Measurements from ENCODE around the gene AMER2. TPM values are rescaled to one million over a fixed set of nuclear protein-coding genes. Genes with fewer than 3 reads are reported as not detected.

Gene AMER2
- total and polyA plus RNA-seq, 2 experiments from 2014 or later = 0.31 to 0.76 TPM

- peak overlapping the region; percentile 89 for H3K4me2 ChIP-seq
- H3K79me2 ChIP-seq (replicated peaks; ENCODE audit: insufficient read depth) = no peaks in the 10 kb centered on the region
- peaks cover 6% of the 10 kb centered on the region; the same call in 1 of the 2 replicates for H3K9me2 ChIP-seq (ENCODE audit: insufficient read depth)
- DNase-seq (ENCODE audit: low spot score) (no peak), ATAC-seq (no peak)
- Mint-ChIP-seq H3K9me3 (peaks cover 9% of the 10 kb centered on the region; the same call in 1 of the 3 replicates), H3K4me3 (peak overlapping the region; percentile 83), H3K27me3 (ENCODE audit: insufficient read depth, low read depth, poor library complexity) (peaks cover 49% of the 10 kb centered on the region), H3K27ac (no peak overlapping the region), H3K36me3 (ENCODE audit: low read depth) (no peaks in the 10 kb centered on the region; the same call in 2 of the 3 replicates), H3K4me1 (peaks cover 21% of the 10 kb centered on the region)
- peaks cover 28% of the 10 kb centered on the region for H3K4me1 ChIP-seq (ENCODE audit: insufficient read depth)
- H3K27ac ChIP-seq (ENCODE audit: low read depth) = no peak overlapping the region
- peak overlapping the region; percentile 75; the same call in 1 of the 2 replicates for H3K4me3 ChIP-seq
- H3K27me3 ChIP-seq (ENCODE audit: insufficient read depth) = peaks cover 57% of the 10 kb centered on the region
- no peaks in the 10 kb centered on the region for H3F3A ChIP-seq (replicated peaks; ENCODE audit: low read depth)
- H4K20me1 ChIP-seq (replicated peaks; ENCODE audit: insufficient read depth) = no peaks in the 10 kb centered on the region
- TF ChIP-seq STAT1 (IDR thresholded peaks at IDR 0.05; ENCODE audit: unreplicated experiment) (no peak), EZH2 (IDR thresholded peaks at IDR 0.05; ENCODE audit: low read depth, unreplicated experiment) (no peak), ETS1 (IDR thresholded peaks at IDR 0.05) (no peak), ZNF331 (CRISPR knock-in tag; IDR thresholded peaks at IDR 0.05; ENCODE audit: low read depth) (no peak), CREB1 (CRISPR knock-in tag; IDR thresholded peaks at IDR 0.05; ENCODE audit: low read depth) (no peak), POLR2AphosphoS5 (IDR thresholded peaks at IDR 0.05; ENCODE audit: low read depth) (no peak), ZNF462 (CRISPR knock-in tag; IDR thresholded peaks at IDR 0.05) (no peak)
- H3K36me3 ChIP-seq (ENCODE audit: insufficient read depth) = no peaks in the 10 kb centered on the region; the same call in 1 of the 2 replicates
- H2AFZ ChIP-seq = no peak overlapping the region
Measured at GRCh38 chr13:25172303-25172630, 179 bp upstream of the AMER2 start.

All from GM23338 (cell line).